ENCODE data around the gene MAG. TPM values are rescaled to one million over a fixed set of nuclear protein-coding genes. Genes with fewer than 3 reads are reported as not detected.

MAG gene
- total and polyA plus RNA-seq, 9 of the 15 experiments (the other 6 are each of a cell fraction or from before 2014, with no cell fraction given): 0.11 to 10.0 (median 1.6) TPM

GRCh38 chr19:35247526-35248309 is 44.2 kb upstream of the MAG start (continued):
- 0 out of 2 replicates have a peak, but pooled peaks have one; percentile 23 for TF ChIP-seq DEAF1 (CRISPR knock-in tag; IDR thresholded peaks at IDR 0.05)
- TF ChIP-seq ELF2 (CRISPR knock-in tag; IDR thresholded peaks at IDR 0.05): no peak
- TF ChIP-seq ZEB2 (IDR thresholded peaks at IDR 0.05): peak; percentile 95
- TF ChIP-seq ZNF512 (tag; IDR thresholded peaks at IDR 0.05): no peak
- no peak for TF ChIP-seq ZFPM2 (CRISPR knock-in tag; IDR thresholded peaks at IDR 0.05)
- TF ChIP-seq ZNF395 (CRISPR knock-in tag; IDR thresholded peaks at IDR 0.05): no peak; the same call in 1 of the 2 replicates
- TF ChIP-seq MTA3 (IDR thresholded peaks at IDR 0.05; ENCODE audit: borderline replicate concordance): peak; percentile 85; the same call in 1 of the 2 replicates
- TF ChIP-seq, protein P1, sequence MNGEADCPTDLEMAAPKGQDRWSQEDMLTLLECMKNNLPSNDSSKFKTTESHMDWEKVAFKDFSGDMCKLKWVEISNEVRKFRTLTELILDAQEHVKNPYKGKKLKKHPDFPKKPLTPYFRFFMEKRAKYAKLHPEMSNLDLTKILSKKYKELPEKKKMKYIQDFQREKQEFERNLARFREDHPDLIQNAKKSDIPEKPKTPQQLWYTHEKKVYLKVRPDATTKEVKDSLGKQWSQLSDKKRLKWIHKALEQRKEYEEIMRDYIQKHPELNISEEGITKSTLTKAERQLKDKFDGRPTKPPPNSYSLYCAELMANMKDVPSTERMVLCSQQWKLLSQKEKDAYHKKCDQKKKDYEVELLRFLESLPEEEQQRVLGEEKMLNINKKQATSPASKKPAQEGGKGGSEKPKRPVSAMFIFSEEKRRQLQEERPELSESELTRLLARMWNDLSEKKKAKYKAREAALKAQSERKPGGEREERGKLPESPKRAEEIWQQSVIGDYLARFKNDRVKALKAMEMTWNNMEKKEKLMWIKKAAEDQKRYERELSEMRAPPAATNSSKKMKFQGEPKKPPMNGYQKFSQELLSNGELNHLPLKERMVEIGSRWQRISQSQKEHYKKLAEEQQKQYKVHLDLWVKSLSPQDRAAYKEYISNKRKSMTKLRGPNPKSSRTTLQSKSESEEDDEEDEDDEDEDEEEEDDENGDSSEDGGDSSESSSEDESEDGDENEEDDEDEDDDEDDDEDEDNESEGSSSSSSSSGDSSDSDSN (IDR thresholded peaks at IDR 0.05; ENCODE audit: borderline replicate concordance in 1 of 2, low read depth in 2 of 2, low read length in 2 of 2): peak in 1 of 2 experiments; percentile 19; a peak in 2 of 4 replicates
- no peak for TF ChIP-seq ZNF584 (CRISPR knock-in tag; IDR thresholded peaks at IDR 0.05; ENCODE audit: low read depth)
- TF ChIP-seq ZNF263 (CRISPR knock-in tag; IDR thresholded peaks at IDR 0.05; ENCODE audit: borderline replicate concordance): peak; percentile 74
- TF ChIP-seq ETV5 (CRISPR knock-in tag; IDR thresholded peaks at IDR 0.05; ENCODE audit: low read depth): 0 out of 2 replicates have a peak, but pooled peaks have one; percentile 50
- peak; percentile 82 for TF ChIP-seq SMARCE1 (IDR thresholded peaks at IDR 0.05)
- no peak for TF ChIP-seq ZNF197 (CRISPR knock-in tag; IDR thresholded peaks at IDR 0.05; ENCODE audit: low read depth)
- TF ChIP-seq MLX (CRISPR knock-in tag; conservative IDR thresholded peaks at IDR 0.05): no peak
- no peak for TF ChIP-seq KHSRP (IDR thresholded peaks at IDR 0.05)
- peak; percentile 90 for TF ChIP-seq NBN (IDR thresholded peaks at IDR 0.05; ENCODE audit: low read depth)

Data from K562 (cell line).